GM18519 (cell line): Measurements from ENCODE around the gene FGD6.
"Not testable (repeated sequence)": the region's sequence is repeated elsewhere in the genome, so short reads cannot be mapped to it uniquely, and the experiment has no call there.

Source experiments
- ATAC-seq: cut with Tn5 transposase; IDR thresholded peaks from one replicate; pipeline ENCODE4 v1.9.1; 2021; ENCODE audit warnings: mild to moderate bottlenecking, moderate library complexity; ENCODE audit not compliant: unreplicated experiment, low FRiP score

FGD6 gene

GRCh38 chr12:95182868-95183415 is 34.3 kb downstream of the FGD6 start:
- ATAC-seq = no peak

- no peak for ATAC-seq
These were observed 36.2 kb downstream of the FGD6 start for GRCh38 chr12:95181103-95181502.

DNA sequence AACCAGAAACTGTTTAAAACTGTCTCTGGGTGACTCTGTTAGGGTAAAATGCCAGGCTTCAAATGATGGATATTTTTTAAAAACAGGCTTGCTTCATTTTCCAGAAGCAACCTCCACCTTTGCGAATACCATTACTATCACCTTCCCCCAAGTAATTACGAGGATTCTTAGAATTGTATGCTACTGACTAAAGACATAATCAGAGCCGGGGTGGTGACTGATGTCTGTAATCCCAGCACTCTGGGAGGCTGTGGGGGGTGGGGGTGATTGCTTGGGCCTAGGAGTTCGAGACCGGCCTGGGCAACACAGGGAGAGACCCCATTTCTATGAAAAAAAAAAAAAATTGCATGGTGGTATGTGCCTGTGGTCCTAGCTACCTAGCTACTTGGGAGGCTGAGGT is 38.3 kb downstream of the FGD6 start:
- no peak for ATAC-seq

GRCh38 chr12:95178136-95178535 is 39.1 kb downstream of the FGD6 start:
- ATAC-seq = no peak

GRCh38 chr12:95177201-95177768 is 40.0 kb downstream of the FGD6 start:
- no peak for ATAC-seq

DNA sequence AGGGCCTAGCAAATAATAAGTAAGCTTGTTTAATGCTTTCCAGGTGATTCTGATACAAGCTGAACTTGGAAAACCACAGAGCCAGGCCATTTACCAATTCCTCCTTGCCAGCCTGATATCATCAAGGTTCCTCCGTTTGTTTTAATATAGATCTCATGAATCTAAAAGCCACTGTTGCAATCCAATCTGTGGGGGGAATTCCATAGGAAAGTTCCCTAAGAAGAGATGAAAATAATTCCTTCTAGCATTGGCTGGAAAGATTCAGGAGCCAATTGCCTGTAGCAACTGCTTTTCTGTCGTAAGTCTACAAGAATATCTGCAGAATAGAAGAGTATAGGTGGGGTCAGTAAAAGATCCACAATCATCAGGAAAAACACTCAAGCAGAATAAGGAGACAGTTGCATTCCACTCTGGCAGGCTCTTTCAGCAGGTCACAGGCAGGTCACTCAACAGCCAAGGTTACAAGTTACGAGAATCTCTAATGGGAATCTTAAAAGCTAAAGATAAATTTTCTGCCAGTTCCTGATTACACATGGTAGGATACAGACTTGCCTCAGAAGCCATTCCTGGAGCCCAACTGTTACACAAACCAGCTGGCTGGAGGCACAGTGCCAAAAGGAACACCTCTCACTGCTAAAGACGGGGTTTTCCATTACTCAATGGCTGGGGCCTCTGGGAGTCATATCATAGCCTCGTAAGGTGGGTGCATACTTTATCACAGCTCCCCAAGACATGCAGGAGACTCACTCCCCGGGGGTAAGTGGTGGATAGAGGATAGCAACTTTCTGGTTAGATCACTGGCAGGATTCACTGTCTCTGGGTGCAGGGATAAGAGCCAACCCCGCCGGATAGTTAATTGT is 43.6 kb downstream of the FGD6 start:
- no peak for ATAC-seq

GRCh38 chr12:95169368-95169767 is 47.9 kb downstream of the FGD6 start:
- no peak for ATAC-seq

GRCh38 chr12:95168746-95169145 is 48.5 kb downstream of the FGD6 start:
- ATAC-seq = no peak

- ATAC-seq = no peak
These were observed 52.6 kb downstream of the FGD6 start for GRCh38 chr12:95164656-95165055.

DNA sequence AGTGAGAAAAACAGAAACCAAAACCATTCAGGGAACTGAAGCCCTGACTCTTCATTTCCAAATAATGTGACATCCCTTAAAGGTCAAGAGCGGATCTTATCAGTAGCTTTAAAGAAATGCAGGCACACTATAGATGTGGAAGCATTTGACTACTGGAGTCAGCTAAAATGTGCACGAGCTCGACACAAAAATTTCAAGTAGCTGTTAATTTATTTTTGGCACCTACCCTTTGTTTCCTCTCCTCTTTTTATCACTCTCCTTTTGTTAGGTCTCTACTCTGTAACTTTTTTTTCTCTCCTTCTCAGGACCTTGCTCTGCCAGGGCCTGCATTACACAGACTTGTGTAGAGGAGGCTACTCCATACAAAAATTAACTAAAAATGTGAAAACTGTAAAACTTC is 58.3 kb downstream of the FGD6 start:
- no peak for ATAC-seq

- ATAC-seq = no peak
These were observed 65.4 kb downstream of the FGD6 start for GRCh38 chr12:95151821-95152220.

GRCh38 chr12:95151406-95151805 is 65.9 kb downstream of the FGD6 start:
- ATAC-seq = no peak

DNA sequence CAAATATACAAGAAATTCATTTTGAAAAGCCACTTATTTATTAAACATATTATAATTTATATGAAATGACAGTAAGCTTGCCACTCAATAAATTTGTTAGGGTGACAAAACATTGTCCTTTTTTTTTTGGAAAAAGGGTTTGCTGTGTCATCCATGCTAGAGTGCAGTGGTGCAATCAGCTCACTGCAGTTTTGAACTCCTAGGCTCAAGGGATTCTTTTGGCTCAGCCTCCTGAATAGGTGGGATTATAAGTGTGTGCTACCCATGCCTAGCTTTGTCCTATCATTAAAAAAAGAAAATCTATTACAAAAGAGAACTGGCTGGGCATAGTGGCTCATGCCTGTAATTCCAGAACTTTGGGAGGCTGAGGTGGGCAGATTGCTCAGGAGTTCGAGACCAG is 66.8 kb downstream of the FGD6 start:
- ATAC-seq = no peak

- ATAC-seq = no peak
These were observed 69.4 kb downstream of the FGD6 start for GRCh38 chr12:95147866-95148265.

GRCh38 chr12:95146769-95147168 is 70.5 kb downstream of the FGD6 start:
- no peak for ATAC-seq

GRCh38 chr12:95143621-95144205 is 73.6 kb downstream of the FGD6 start:
- no peak for ATAC-seq

DNA sequence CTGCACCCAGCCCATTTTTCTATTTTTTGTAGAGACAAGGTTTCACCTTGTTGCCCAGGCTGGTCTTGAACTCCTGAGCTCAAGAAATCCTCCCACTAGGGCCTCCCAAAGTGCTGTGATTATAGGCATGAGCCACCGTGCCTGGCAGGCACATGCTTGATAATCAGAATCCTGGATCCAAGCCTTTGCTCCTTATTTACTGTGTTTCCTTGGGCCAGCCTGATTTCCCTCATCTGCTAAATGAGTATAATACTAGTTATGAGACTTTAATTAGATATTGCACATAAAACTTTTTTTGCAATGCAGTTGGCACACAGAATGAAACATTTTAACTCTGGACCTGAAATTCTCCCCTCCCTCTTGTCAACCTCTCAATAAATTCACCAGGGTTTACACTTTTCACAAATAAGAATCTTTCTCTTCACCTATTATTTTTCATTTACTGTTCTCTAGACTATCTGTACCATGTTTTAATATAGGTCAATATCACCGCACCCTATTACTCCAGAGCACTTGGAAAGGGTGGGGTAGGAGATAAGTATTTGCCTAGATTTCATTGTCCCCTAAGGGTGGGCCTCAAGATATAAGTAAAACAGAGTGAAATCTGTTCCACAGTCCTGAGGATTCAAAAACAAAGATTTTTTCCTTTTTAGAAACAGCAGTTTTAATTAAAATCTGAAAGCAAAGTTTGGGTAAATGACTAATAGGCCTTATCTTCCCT is 74.7 kb downstream of the FGD6 start:
- ATAC-seq = no peak

DNA sequence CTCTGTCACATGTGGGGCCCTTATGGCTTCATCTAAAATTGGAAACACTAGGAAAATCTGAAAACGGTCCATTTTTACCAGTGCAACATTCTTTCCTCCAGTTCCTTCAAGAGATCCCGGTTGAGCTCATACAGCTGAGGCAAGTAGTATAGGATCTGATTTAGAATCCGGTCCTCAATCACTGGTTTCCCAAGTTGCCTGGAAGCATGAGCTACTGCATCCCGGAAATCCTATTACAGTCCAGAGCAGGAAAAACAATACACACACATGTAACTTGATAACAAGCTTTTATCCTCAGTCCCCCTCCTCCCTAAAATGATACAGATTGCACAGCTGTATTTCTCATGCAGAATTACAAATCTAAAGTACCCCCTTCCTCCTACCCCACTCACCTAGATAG is 76.0 kb downstream of the FGD6 start:
- no peak for ATAC-seq

- ATAC-seq = not testable (repeated sequence)
These were observed 79.2 kb downstream of the FGD6 start for GRCh38 chr12:95138031-95138430.

DNA sequence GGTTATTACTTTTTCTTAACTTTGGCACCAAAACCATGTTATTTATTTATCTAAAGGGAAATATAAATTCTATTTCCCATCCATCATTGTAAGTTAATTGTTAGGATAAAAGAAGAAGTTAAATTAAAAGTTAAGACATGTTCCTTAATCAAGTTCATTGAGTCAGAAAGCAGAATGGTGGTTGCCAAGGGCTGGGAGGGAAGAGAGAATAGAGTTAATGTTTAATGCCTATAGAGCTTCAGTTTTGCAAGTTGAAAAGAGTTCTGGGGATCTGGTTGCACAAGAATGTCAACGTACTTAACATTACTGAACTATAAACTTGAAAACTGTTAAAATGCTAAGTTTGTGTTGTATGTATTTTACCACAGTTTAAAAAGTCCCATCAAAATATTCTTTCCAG is 80.7 kb downstream of the FGD6 start:
- no peak for ATAC-seq

GRCh38 chr12:95134085-95134484 is 83.2 kb downstream of the FGD6 start:
- no peak for ATAC-seq
